Endodermal cell (in vitro differentiated cells): ENCODE data around the gene MAP1LC3A. TPM values are rescaled to one million over a fixed set of nuclear protein-coding genes. Genes with fewer than 3 reads are reported as not detected.
A peak's percentile ranks its signal among the peaks of the same experiment; 100 is the strongest.

Experiments
- DNase-seq: peaks from one replicate; pipeline ENCODE4 v3.0.0-alpha.2; 2017
- H3K27ac ChIP-seq: 2 replicates; pipeline ENCODE4 v1.5.1; 2013; ENCODE audit warnings: mild to moderate bottlenecking, low read depth, low read length, moderate library complexity
- H3K27me3 ChIP-seq: 2 replicates; pipeline ENCODE4 v1.6.1; 2013; ENCODE audit warnings: mild to moderate bottlenecking, low read length, moderate library complexity; ENCODE audit not compliant: insufficient read depth, control insufficient read depth, poor library complexity, severe bottlenecking
- H3K36me3 ChIP-seq: 2 replicates; pipeline ENCODE4 v1.7.0; 2013; ENCODE audit warnings: mild to moderate bottlenecking, low read length, moderate library complexity; ENCODE audit not compliant: control insufficient read depth, insufficient read depth
- H3K4me1 ChIP-seq: one replicate; pipeline ENCODE4 v1.7.0; 2013; ENCODE audit warnings: low read length; ENCODE audit not compliant: control insufficient read depth, insufficient read depth
- H3K4me3 ChIP-seq: 2 replicates; pipeline ENCODE4 v1.5.1; 2013; ENCODE audit warnings: mild to moderate bottlenecking, low read length, moderate library complexity
- H3K9ac ChIP-seq: 2 replicates; pipeline ENCODE4 v1.6.1; 2013; ENCODE audit warnings: mild to moderate bottlenecking, low read length, moderate library complexity; ENCODE audit not compliant: poor library complexity, severe bottlenecking; ENCODE audit errors: extremely low read depth
- H3K9me3 ChIP-seq: 2 replicates; pipeline ENCODE4 v1.6.1; 2013; ENCODE audit warnings: mild to moderate bottlenecking, low read length, moderate library complexity; ENCODE audit not compliant: control insufficient read depth
- H3K27ac Mint-ChIP-seq: 2 replicates; pipeline ENCODE4 v1.8.0; 2020; ENCODE audit warnings: mixed read lengths
- H3K27me3 Mint-ChIP-seq: 2 replicates; pipeline ENCODE4 v1.8.0; 2021; ENCODE audit warnings: mild to moderate bottlenecking, mixed read lengths; ENCODE audit not compliant: insufficient read depth
- H3K36me3 Mint-ChIP-seq: 2 replicates; pipeline ENCODE4 v1.8.0; 2020; ENCODE audit warnings: low read depth, mixed read lengths
- H3K4me1 Mint-ChIP-seq: 2 replicates; pipeline ENCODE4 v1.8.0; 2020; ENCODE audit warnings: mixed read lengths
- H3K4me3 Mint-ChIP-seq: 2 replicates; pipeline ENCODE4 v1.8.0; 2020; ENCODE audit warnings: mild to moderate bottlenecking, moderate library complexity, mixed read lengths
- H3K9me3 Mint-ChIP-seq: 2 replicates; pipeline ENCODE4 v1.8.0; 2020; ENCODE audit warnings: mild to moderate bottlenecking, mixed read lengths
- WGBS, 2 experiments: methylation state at CpG; one replicate each; pipeline versions ENCODE4 v1.1.5 to v1.1.7; 2013; ENCODE audit warnings: missing lambda C conversion rate in 2 of 2, mixed read lengths in 1 of 2; ENCODE audit not compliant: insufficient coverage in 1 of 2, insufficient read length in 1 of 2; 5-methylcytosine and 5-hydroxymethylcytosine counted together
- total RNA-seq, 2 donors: library from RNA; stranded (reverse); fragmentation: NEBNext Ultra II Directional in 1 of 2; extraction: Animal tissue kit (Norgen Biotek cat#: 25700) in 1 of 2; gene quantifications; 2 replicates in 1 of 2; 3 replicates in 1 of 2; pipeline ENCODE4 v1.2.1, GENCODE V29; 2021
- TF ChIP-seq, protein P1 (sequence below): fragments of 200-600 bp; sonication (generic); conservative IDR thresholded peaks from 2 replicates; pipeline ENCODE4 v1.5.0; 2021; ENCODE audit warnings: antibody characterized with exemption, mild to moderate bottlenecking

MAP1LC3A gene
- total RNA-seq, 2 donors from 2014 or later = 19.0 to 41.6 TPM

DNA sequence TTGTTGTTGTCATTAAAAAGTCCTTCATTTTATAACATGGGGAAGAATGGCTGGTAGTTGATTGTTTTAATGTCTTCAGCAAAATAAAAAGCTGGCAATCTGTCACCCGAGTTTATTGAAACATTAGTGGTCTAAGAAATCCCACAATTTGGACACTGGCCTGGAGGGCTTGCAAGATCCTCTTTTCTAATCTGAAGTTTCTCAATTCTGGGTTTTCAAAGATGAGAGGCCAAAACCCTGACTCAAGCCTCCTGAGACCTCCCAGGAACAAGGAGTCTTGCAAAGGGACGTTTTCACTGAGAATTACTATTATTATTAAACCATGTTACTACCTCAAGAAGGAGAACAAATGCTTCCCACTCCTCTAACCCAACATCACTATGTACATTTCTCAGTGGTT is 19.5 kb downstream of the MAP1LC3A start:
- 95 to 100% methylated on average over 1 to 2 of the region's 2 CpGs for WGBS, 2 experiments
- Histone ChIP-seq H3K36me3 (peaks cover 12% of the 10 kb centered on the region), H3K27me3 (no peaks in the 10 kb centered on the region), H3K4me1 (no peaks in the 10 kb centered on the region), H3K9ac (no peak overlapping the region), H3K9me3 (no peaks in the 10 kb centered on the region), H3K27ac (no peak overlapping the region), H3K4me3 (no peak overlapping the region)
- Mint-ChIP-seq H3K36me3 (peaks cover 28% of the 10 kb centered on the region), H3K4me3 (no peak overlapping the region), H3K27ac (no peak overlapping the region), H3K9me3 (no peaks in the 10 kb centered on the region), H3K4me1 (no peaks in the 10 kb centered on the region), H3K27me3 (no peaks in the 10 kb centered on the region)
- TF ChIP-seq, protein P1, sequence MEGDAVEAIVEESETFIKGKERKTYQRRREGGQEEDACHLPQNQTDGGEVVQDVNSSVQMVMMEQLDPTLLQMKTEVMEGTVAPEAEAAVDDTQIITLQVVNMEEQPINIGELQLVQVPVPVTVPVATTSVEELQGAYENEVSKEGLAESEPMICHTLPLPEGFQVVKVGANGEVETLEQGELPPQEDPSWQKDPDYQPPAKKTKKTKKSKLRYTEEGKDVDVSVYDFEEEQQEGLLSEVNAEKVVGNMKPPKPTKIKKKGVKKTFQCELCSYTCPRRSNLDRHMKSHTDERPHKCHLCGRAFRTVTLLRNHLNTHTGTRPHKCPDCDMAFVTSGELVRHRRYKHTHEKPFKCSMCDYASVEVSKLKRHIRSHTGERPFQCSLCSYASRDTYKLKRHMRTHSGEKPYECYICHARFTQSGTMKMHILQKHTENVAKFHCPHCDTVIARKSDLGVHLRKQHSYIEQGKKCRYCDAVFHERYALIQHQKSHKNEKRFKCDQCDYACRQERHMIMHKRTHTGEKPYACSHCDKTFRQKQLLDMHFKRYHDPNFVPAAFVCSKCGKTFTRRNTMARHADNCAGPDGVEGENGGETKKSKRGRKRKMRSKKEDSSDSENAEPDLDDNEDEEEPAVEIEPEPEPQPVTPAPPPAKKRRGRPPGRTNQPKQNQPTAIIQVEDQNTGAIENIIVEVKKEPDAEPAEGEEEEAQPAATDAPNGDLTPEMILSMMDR = no peak
- no peak for DNase-seq

DNA sequence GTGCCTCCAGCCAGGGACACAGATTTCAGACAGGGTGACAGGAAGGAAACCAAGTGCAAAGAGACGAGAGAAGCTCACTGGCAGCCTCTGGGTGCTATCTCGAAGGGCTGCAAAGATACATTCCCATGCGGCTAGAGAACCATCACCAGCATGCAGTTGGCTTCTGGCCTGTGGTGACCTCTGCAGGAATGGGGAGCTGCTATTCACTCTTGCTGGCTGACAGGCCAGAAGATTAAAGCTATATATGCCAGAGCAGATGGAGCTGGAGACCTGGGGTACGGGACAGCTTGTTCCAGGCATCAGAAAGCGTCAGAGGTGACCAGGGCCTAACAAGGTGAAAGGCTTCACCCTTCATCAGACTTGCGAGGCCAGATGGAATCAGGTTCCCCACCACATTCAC is 20.0 kb downstream of the MAP1LC3A start:
- H3K4me3 ChIP-seq = no peak overlapping the region
- Mint-ChIP-seq H3K9me3 (no peaks in the 10 kb centered on the region), H3K36me3 (peaks cover 28% of the 10 kb centered on the region), H3K27ac (no peak overlapping the region), H3K27me3 (no peaks in the 10 kb centered on the region), H3K4me3 (no peak overlapping the region), H3K4me1 (no peaks in the 10 kb centered on the region)
- no peak overlapping the region for H3K27ac ChIP-seq
- no peaks in the 10 kb centered on the region for H3K9me3 ChIP-seq
- no peaks in the 10 kb centered on the region for H3K4me1 ChIP-seq
- DNase-seq = no peak
- 94 to 95% methylated on average over 3 to 6 of the region's 6 CpGs for WGBS, 2 experiments
- H3K9ac ChIP-seq = no peak overlapping the region
- H3K36me3 ChIP-seq = peaks cover 12% of the 10 kb centered on the region
- no peaks in the 10 kb centered on the region for H3K27me3 ChIP-seq
- TF ChIP-seq, protein P1 = no peak

DNA sequence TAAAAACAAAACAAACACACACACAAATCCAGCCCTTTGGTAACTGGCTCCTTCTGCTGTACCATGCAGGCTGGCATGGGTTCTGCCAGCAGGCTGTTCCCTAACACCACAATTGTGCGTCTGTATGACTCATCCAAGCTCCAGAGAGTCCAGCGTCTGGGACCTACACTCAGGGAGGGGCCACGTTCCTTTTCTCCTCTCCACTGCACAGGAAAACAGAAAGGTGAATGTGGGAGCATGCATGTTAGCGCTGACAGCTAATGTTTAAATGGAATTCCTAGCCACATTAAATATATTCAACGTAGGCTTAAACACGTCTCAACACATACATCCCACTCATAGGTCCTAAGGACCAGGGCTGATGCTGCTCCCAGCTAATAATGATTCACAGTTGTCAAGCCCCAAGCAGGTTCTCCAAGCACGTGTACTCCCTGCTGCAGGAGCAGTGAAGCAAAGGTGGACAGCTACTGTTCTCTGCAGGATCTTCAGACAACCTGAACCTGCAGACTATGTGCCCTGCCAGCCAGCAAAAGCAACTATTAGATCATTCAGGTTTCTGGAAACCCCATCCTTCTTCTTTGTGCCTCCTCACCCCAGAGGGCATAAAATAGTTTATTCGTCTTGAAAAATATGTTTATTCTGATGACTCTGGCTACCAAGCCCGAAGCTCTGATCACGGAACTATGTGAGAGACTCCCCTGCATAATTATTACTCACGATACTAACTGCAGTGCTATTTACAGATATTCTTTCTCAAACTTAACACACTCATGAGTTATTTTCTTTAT is 20.9 kb downstream of the MAP1LC3A start:
- 91 to 93% methylated on average over 3 to 11 of the region's 11 CpGs for WGBS, 2 experiments
- Histone ChIP-seq H3K27ac (no peak overlapping the region), H3K9me3 (no peaks in the 10 kb centered on the region), H3K4me3 (no peak overlapping the region), H3K4me1 (no peaks in the 10 kb centered on the region), H3K36me3 (peaks cover 20% of the 10 kb centered on the region), H3K27me3 (no peaks in the 10 kb centered on the region), H3K9ac (no peak overlapping the region)
- no peaks in the 10 kb centered on the region for H3K4me1 Mint-ChIP-seq
- H3K9me3 Mint-ChIP-seq = no peaks in the 10 kb centered on the region
- no peak overlapping the region for H3K4me3 Mint-ChIP-seq
- H3K27me3 Mint-ChIP-seq = no peaks in the 10 kb centered on the region
- H3K36me3 Mint-ChIP-seq = peaks cover 29% of the 10 kb centered on the region
- peak overlapping the region; percentile 14 for H3K27ac Mint-ChIP-seq
- DNase-seq = no peak
- TF ChIP-seq, protein P1 = no peak
